HG03095 (cell line): ENCODE measurements around the gene IFI27.

Experiments
- ATAC-seq: cut with Tn5 transposase; IDR thresholded peaks from one replicate; pipeline ENCODE4 v1.9.1; 2021; ENCODE audit warnings: moderate library complexity; ENCODE audit not compliant: unreplicated experiment

IFI27 gene

GRCh38 chr14:94102768-94103482 lies 7.6 kb upstream of the IFI27 start:
- no peak for ATAC-seq

- ATAC-seq = no peak
These were observed 6.9 kb upstream of the IFI27 start for GRCh38 chr14:94103554-94104150.

- ATAC-seq = no peak
These were observed 5.8 kb upstream of the IFI27 start for GRCh38 chr14:94104731-94105130.

GRCh38 chr14:94109915-94110250 lies 653 bp upstream of the IFI27 start:
- ATAC-seq = no peak

DNA sequence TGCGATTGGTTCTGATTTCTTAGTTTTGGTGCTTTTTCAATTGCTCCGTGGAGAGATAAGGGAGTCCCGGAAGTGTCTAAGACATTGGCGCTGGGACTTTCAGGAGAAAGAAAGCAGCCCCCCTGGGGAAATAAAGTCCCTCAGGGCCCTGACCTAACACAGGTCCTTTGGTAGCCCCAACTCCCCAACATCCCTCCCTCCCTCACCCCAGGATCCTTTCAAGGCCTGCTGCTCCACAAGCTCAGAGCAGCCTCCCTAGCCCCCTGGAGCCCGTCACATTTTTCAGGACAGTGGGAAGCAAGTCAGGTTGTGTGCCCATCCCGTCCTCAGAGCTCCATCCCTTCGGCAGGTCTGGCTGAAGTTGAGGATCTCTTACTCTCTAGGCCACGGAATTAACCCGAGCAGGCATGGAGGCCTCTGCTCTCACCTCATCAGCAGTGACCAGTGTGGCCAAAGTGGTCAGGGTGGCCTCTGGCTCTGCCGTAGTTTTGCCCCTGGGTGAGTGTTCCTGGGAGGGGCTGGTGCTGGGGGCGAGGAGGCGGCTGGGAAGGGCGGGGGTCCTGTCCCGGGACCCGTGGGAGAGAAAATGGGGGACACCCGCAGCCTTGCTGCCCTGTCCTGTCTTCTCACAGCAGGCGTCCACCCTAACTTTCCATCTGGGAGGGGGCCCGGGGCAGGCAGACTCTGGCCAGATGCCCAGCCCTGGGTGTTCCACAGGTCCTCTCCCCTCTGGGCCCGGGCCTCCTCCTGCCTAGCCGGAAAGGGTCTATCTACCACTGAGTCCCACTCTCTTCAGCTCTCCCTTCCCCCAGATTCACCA lies 950 bp downstream of the IFI27 start:
- no peak for ATAC-seq

DNA sequence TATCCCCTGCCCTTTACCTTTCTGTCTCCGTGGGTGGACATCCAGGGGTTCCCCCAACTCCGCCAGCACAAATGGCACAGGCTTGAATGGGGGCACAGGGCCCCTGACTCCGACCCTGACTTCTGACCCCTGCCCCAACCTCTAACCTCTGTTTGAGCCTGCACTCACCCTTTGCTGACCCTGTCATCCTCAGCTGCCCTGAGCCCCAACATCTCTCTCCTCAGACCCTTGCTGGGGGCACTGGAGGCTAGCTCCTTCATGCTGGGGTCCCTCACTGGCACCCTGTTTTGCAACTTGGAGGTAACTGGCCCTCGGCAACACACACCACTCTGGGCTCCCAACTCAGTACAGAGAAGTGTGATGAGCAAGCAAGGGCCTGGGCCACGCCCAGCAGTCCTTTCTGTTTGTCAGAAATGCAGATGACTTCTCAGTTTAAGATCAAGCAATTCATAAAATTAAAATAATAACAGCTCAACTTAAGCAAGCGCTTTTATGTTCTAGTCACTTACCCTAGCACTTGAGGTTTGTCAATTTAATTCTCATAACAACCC lies 2.1 kb downstream of the IFI27 start:
- no peak for ATAC-seq

GRCh38 chr14:94113073-94113472 lies 2.5 kb downstream of the IFI27 start:
- ATAC-seq = no peak

DNA sequence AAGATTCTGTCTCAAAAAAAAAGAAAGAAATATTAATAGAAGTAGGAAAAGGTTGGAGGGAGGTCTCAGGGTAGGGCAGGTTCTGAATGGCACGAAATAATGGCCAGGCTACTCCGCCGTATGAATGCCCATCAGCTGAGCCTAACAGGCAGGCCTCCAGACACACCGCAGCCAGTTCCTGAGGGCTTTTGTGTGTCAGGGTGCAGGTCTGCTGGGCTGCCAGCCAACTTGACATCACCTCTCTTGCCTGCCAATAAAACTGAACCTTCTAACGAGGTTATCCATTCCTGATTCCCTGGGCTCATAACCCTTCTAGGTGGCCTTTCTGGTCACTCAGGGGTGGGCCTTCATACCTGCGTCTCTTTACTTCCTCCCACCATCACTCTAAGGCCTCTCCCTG lies 3.0 kb downstream of the IFI27 start:
- ATAC-seq = no peak

DNA sequence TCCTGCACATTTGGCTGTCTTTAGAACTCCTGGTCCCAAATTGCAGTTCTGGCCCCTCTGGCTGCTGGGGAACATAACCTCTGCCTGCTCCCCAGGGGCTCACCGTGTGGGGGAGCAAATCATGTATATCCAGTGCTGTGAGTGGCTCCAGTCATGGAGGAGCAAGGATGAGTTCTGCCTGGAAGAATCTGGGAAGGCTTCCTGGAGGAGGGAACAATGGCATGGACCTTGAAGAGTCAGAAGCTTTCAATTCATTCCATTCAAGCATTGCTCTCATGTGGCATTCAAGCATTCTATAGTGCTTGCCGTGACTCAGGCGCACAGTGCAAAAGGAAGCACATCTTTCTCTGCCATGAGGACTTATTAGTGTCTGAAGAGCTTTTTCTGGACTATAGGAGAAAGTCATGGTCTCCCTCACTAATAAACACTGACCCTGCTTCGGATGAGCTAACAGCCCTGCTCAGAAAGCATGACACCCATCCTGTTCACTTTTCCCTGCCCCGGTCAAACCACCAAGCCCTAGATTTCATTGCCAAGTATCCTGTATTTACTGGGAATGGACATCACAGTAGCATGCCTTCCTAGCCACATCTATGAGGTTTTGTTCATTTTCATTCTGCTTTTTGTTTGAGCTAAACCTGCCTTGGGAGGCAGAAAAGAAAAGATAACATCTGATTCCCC lies 3.5 kb downstream of the IFI27 start:
- no peak for ATAC-seq

- no peak for ATAC-seq
These were observed 4.1 kb downstream of the IFI27 start for GRCh38 chr14:94114589-94115057.

DNA sequence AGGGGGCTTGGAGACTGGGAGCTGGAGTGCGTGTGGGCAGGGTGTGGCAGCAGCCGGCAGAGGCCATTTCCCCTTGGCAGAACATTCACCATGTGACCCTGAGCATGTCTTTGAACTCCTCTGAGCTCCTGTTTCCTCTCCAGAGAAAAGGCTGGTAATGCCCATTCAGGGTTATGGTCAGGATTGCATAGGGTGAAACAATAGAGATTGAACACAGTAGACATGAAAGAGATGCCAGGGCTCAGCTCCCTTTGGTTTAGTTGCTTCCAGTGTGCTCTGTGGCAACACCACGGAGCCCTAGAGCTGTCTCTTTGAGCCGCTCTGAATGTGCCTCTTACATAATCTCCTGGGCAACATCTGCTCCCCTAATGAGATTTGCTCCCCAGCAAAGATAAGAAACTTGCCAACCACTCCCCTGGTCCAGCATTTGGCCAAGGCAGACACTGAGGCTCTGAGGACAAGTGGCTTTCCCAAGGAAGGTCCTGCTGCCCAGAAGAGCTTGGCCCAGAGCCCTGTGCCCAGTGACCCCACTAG lies 4.6 kb downstream of the IFI27 start:
- ATAC-seq = no peak

- ATAC-seq = no peak
These were observed 5.1 kb downstream of the IFI27 start for GRCh38 chr14:94115631-94116030.

GRCh38 chr14:94116701-94117100 lies 6.2 kb downstream of the IFI27 start:
- ATAC-seq = no peak

DNA sequence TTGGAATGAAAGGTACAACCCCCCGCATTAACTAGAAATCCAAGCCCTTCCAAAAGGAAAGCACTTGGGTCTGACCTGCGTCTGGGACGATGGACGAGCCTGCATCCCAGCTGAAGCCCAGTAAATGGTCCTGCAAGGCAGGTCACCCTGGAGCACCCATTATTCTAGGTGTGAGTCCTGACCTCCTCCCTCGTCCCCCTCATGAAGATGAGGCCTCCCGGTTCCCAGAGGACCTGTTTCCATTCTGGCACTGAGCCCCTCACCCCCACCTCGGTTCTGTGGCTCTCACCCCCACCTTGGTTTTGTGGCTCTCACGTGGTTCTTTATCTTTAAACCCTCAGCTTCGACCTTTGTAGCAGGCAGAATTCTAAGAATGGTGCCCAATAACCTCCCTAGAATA lies 7.3 kb downstream of the IFI27 start:
- no peak for ATAC-seq

DNA sequence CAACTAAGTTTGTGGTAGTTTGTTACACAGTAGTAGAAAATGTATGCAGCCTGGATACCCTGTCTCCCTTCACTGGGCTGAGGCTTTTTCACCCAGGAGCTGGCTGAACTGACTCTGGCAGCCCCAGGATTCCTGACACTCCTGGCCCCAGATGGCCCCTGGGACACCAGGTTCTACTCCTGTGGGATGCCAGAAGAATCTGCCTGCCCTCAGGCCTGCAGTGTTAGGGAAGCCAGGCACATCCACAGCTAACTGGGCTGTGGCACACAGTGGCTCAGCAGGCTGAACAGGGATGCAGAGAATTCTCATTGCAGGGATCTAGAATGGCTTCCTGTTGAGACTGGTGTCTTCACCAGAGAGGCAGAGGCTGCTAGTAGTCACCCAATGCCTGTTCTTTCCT lies 8.5 kb downstream of the IFI27 start:
- ATAC-seq = no peak

GRCh38 chr14:94120667-94121340 lies 10.3 kb downstream of the IFI27 start:
- no peak for ATAC-seq

GRCh38 chr14:94121485-94121884 lies 10.9 kb downstream of the IFI27 start:
- no peak for ATAC-seq

GRCh38 chr14:94122438-94122837 lies 11.9 kb downstream of the IFI27 start:
- no peak for ATAC-seq

- ATAC-seq = no peak
These were observed 12.8 kb downstream of the IFI27 start for GRCh38 chr14:94123296-94123695.

DNA sequence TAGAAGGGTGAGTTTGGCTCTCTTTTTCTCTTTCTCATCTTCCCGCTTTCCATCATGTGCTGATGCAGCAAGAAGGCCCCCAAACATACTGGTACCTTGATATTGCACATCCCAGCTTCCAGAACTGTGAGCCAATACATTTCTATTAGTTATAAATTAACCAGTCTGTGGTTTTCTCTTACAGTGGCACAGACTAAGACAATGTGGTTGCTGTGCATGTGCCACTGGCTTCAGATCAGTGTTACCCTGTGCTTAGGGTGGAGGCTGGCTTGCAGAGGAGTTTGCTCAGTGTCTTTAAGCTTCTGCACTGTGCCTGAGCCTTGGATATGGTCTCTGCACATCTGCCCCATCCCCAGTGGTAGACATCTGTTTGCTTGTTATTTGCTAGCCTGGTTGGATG lies 13.3 kb downstream of the IFI27 start:
- no peak for ATAC-seq
